T-helper 1 cell (primary cell): ENCODE results near the gene GARNL3.
A peak's percentile ranks its signal among the peaks of the same experiment; 100 is the strongest.

Source experiments
- DNase-seq, 5 donors: peaks; one replicate each; pipeline ENCODE4 v3.0.0-alpha.2; 2012 to 2020

GARNL3 gene

DNA sequence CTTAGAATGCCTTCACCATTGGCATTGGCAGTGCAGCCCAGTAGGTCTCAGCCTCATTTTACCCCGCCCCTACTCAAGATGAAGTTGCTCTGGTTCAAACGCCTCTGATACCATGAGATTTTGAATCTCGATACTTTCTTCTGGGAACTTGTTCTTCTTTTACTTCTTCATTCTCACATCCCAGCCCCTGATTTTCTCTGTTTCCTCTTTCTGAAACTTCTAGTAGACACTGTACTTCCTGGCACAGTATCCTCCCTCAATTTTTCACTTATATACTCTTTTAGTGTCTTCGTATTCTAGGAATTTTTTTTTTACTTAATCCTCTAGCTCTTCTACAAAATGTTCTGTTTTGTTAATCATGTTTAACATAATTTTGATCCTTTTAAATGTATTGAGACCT, 146.5 kb downstream of the GARNL3 start:
- DNase-seq, result no peak

- DNase-seq, result no peak
Measured at GRCh38 chr9:127415141-127415540, 150.6 kb downstream of the GARNL3 start.

- no peak for DNase-seq
Measured at GRCh38 chr9:127415657-127416056, 151.1 kb downstream of the GARNL3 start.

GRCh38 chr9:127417131-127418036, 152.8 kb downstream of the GARNL3 start:
- DNase-seq, result no peak

GRCh38 chr9:127418037-127418471, 153.5 kb downstream of the GARNL3 start:
- DNase-seq, result peak in 2 of 5 donors; percentile 28 to 32

GRCh38 chr9:127419348-127419747, 154.8 kb downstream of the GARNL3 start:
- DNase-seq, result no peak

DNA sequence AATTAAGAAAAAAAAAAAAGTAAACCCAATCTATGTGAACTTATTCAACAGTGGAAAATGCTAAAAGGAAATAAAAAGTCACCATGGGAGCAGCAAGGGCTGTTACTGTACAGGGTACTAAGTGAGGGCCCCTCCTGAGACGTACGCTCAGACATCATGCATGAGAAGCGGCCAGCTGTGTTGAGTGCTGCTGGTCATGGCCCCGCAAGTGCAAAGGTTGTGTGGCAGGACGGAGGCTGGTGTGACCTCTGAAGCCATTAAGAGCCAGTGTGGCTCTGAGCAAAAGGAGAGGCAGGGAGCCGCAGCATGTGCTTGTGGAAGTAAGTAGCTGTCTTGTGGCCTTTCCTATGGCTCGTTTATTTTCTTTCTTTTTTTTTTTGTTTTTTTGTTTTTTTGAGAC, 156.5 kb downstream of the GARNL3 start:
- no peak for DNase-seq

DNA sequence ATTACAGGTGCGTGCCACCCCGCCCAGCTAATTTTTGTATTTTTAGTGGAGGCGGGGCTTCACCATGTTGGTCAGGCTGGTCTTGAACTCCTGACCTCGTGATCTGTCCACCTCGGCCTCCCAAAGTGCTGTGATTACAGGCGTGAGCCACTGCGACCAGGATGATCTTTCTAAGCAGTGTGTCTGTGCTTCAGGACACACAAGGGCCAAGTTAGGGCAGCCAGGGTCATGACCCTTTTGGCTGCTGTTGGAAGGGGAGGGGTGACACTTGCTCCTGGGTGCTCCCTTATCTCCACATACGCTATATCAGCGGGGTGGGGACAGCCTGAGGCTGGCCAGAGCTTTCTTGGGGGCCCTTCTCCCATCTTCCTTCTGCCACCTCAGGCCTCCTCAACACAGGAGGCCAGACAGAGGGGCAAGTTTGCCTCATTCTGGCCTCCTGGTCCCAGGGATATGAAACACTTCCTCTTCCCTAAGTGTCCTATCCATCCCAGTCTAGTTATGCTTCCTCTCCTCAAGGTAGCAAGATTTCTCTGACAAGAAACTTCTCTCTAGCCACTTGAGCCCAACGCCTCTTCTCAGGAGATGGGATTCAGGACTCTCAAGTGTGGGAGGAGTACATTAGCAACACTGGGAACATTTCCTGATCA, 157.7 kb downstream of the GARNL3 start:
- DNase-seq, result no peak

- no peak for DNase-seq
Measured at GRCh38 chr9:127422787-127423186, 158.2 kb downstream of the GARNL3 start.

GRCh38 chr9:127423476-127423933, 158.9 kb downstream of the GARNL3 start:
- no peak for DNase-seq

DNA sequence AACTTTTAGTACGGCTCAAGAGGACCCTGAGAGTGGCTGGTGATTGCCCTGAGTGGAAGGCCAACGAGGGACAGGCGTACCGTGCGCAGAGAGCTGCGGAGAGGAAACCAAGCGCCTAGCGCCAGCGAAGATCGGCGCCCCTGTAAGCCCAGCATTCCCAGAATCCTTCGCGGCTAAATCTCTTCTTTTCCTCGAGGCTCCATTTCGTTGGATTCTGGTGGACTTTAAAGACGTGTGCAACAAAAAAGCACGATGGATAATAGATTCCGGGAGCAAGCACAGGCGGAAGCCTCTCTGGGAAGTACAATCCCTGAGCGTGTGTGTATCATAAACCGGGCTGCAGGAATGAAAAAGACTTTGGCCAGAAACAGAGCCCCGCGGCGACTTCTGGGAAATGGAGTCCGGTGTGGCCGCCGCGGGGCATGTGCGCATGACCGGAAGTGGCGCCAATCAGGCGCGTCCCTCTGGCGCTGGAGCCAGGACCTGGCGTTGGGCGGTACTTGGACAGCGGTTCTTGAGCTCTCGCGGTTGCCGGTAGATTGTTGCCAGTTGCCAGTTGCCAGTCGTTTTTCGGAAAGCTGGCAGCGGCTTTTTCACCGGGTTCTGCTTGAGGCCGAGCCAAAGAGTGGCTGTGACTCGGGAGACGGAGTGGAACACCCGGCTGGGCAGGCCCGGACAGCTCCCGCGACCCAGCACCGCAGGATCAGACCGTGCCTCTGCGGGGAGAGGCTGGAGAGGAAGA, 159.5 kb downstream of the GARNL3 start, which contains the start of gene ZNF79:
TSS of gene ZNF79 (plus strand) at position 449 of the 742 bp plus-strand sequence. CDS start 406 bp downstream, outside the sequence.
- DNase-seq, result peak; percentile 82 to 93 (median 86)

- DNase-seq, result peak in 2 of 5 donors; percentile 19 to 45
Measured at GRCh38 chr9:127424676-127424999, 160.1 kb downstream of the GARNL3 start.

DNA sequence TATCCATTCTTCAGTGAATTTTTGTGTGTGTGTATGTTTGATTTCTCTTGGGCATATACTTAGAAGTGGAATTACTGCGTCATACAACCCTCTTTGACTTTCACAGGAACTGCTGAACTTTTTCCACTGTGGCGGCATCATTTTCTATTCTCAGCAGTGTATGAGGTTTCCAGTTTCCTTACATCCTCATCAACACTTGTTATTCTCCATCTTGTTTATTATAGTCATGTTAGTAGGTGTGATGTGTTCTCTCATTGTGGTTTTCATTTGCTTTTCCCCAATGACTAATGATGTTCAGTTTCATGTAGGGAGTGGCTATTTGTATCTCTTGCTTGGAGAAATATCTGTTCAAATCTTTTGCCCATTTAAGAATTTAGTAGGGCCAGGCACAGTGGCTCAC, 162.2 kb downstream of the GARNL3 start:
- DNase-seq, result peak in 1 of 5 donors; percentile 69

DNA sequence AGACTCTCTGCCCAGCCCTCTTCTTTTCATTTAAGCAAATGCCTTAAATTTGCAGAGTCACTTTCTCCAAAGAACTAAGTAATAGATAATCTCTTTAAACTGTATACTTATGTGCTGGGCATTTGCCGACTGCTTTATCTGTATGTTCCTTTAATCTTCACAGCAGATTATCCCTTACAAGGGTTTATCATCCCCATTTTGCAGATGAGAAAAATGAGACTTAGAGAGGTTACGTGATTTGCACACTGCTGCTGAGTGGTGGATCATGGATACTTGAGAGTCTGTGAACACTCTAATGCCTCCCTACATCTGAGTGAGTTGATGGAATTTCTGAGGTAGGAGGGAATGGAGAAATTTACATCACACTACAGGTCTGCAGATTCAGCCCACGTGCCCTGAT, 163.8 kb downstream of the GARNL3 start:
- no peak for DNase-seq

- DNase-seq, result no peak
Measured at GRCh38 chr9:127430415-127430814, 165.8 kb downstream of the GARNL3 start.

GRCh38 chr9:127437497-127438264, 173.1 kb downstream of the GARNL3 start:
- peak in 3 of 5 donors; percentile 19 to 57 (median 29) for DNase-seq

- no peak for DNase-seq
Measured at GRCh38 chr9:127438394-127438793, 173.8 kb downstream of the GARNL3 start.
